Keratinocyte (primary cell): ENCODE measurements around the gene TMEM147.

ENCODE experiments used
- CTCF ChIP-seq, 3 experiments: IDR thresholded peaks in 1 of 3; conservative IDR thresholded peaks in 1 of 3; optimal IDR thresholded peaks in 1 of 3; 2 replicates in 2 of 3; 3 replicates in 1 of 3; pipeline versions ENCODE3 to v1.5.1; 2011; ENCODE audit warnings: low read length in 3 of 3, mild to moderate bottlenecking in 3 of 3, moderate library complexity in 2 of 3, control low read depth in 1 of 3, inconsistent platforms in 1 of 3; ENCODE audit not compliant: insufficient read depth in 2 of 3; ENCODE audit errors: extremely low read depth in 1 of 3
- EZH2 ChIP-seq: IDR thresholded peaks from one replicate; pipeline ENCODE4 v1.6.1; 2012; ENCODE audit warnings: inconsistent platforms, mild to moderate bottlenecking, low read length, moderate library complexity

DNA sequence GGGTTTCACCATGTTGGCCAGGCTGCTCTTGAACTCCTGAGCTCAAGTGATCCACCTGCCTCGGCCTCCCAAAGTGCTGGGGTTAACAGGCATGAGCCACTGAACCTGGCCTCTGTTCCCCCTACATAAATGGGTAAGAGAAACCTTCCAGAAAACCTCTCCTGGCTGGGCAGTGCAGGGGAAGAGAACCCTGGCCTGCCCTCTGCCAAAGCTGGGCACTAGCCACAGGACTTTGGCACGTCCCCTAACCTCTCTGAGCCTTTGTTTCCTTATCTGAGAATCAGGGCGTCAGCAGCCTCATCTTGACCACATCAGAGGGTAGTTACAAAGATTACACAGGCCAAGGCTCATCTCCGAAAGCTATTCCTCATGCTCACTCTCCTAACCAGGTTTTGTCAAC is 19.6 kb upstream of the TMEM147 start:
- TF ChIP-seq CTCF (optimal IDR thresholded peaks at IDR 0.05 in 1 of 3, IDR thresholded peaks at IDR 0.05 in 1 of 3, conservative IDR thresholded peaks at IDR 0.05 in 1 of 3; ENCODE audit: extremely low read depth in 1 of 3, insufficient read depth in 2 of 3, low read length in 3 of 3) (no peak), EZH2 (no peak)
